Renal cortical epithelial cell (primary cell): ENCODE measurements around the gene SIRPB2. TPM values are rescaled to one million over a fixed set of nuclear protein-coding genes. Genes with fewer than 3 reads are reported as not detected.

Experiments used
- DNase-seq: peaks from one replicate; pipeline ENCODE4 v3.0.0-alpha.2; 2011; ENCODE audit warnings: low read depth
- total RNA-seq: library from RNA; depleted of rRNA; stranded (reverse); fragments of >200 nt; gene quantifications from 2 replicates; pipeline ENCODE4 v1.2.3, GENCODE V29; 2014

Gene SIRPB2
- not detected in 2 replicates for total RNA-seq

DNA sequence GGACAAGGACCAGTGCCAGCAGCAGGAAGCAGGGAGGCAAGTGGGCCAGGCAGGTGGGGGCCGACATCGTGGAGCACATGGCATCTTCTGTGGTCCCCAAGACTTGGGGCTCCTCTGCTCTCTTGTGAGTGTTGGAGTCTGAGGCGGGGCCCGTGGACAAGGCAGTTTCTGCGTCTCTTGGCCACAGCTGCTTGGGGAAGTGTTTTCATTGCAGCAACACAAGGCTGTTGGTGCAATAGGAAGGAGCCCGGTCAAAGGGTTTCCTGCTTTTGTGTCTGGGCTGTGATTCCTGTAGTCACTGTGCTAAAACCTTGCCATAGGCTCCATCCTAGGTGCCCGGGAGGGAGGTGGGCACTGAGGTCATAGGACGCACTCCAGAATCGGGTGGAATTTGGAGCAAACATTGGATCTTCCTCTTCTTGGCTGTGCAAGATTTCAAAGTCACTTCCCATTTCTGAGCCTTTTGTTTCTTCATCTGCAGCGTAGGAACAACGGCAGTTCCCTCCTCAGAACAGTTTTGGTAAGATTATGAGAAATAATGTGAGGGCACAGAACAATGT lies at the start of gene SIRPB2:
SIRPB2 (minus strand) TSS at position 140 of the 560 bp plus-strand sequence; CDS start at position 79, 61 bp downstream.
- DNase-seq: no peak

DNA sequence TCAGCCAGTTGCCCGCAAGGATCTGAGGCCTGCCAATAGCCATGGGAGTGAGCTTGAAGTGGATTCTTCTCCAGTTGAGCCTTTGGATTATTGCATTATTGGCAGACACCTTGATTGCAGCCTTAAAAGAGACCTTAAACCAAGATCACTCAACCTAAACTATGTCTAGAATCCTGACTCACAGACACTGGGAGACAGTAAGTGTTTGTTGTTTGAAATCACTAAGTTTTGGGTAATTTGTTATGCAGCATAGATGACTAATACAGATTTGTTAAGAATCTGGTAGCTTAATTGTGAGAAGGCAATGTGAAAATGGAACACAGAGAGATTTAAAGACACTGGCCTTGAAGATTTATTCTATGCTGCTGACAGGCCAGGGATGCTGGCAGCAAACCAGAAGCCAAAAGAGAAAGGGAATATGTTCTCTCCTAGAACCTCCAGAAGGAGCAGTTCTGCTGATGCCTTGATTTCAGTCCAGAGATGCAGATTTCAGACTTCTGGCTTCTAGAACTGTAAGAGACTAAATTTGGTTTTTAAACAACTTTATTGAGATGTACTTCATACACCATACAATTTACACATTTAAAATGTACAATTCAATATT lies 48.7 kb upstream of the SIRPB2 start:
- DNase-seq: peak; percentile 45

DNA sequence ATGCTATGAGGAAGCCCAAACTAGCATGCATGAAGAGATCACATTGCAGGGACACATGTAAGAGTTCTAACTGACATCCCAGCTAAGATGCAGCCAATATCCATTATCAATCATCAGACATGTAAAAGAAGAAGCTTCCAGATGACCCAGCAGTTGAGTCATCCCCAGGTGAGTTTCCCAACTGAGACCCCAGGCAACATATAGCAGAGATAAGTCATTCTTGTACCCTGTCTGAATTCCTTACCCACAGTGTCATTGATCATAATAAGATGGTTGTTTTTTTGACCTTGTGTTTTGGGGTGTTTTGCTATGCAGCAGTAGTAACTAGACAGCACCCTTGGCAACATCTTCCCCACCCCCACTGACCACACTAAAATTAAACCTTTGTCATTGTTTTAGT lies 47.4 kb upstream of the SIRPB2 start:
- DNase-seq: no peak

- no peak for DNase-seq
Observed at GRCh38 chr20:1537731-1538058, 46.5 kb upstream of the SIRPB2 start.

GRCh38 chr20:1536893-1537730 lies 45.9 kb upstream of the SIRPB2 start:
- DNase-seq: no peak

DNA sequence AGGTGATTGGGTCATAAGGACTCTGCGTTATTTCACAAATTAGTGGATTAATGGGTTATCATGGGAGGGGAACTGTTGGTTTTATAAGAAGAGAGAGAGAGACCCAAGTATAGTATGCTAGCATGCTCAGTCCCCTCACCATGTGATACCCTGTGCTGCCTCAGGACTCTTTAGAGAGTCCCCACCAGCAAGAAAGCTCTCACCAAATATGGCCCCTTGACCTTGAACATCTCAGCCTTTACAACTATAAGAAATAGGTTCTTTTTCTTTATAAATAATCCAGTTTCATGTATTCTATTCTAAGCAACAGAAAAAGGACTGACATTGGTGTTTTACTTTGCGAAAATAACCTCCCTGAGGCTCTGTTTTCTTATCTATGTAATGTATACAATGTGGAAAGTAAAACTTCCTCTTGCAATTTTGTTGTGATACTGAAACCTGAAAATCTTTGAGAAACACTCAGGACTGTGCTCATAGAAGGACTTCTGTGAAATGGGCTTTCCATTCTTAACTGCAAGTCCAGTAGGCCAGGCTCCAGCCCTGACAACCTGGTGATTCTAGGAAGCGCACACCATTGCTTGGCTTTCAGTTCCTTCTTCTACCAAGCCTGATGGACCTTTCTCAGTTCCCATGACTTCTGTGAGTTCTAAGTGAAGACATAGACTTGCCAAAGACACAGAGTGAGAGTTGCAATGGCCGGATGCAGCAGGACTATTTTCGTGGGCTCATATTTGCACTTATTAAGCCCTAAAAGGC lies 44.4 kb upstream of the SIRPB2 start:
- no peak for DNase-seq

- no peak for DNase-seq
Observed at GRCh38 chr20:1534526-1534925, 43.3 kb upstream of the SIRPB2 start.

- DNase-seq: peak; percentile 9
Observed at GRCh38 chr20:1533059-1533458, 41.8 kb upstream of the SIRPB2 start.

GRCh38 chr20:1528811-1529210 lies 37.6 kb upstream of the SIRPB2 start:
- peak; percentile 15 for DNase-seq

DNA sequence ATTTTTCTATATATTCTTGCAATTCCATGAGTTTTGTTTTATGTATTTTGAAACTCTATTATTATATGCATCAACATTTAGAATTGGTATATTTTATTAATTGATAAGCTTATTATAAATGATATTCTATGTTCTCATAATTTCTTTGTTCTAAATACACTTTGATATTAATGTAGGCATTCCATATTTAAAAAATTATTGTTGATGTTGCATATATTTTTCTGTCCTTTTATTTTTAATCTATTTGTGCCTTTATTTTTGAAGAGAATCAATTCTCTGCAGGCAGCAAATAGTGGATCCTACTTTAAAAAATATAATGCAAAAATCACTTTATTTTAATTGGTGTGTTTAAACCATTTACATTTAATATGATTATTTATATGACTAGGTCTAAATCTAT lies 36.7 kb upstream of the SIRPB2 start:
- DNase-seq: no peak

DNA sequence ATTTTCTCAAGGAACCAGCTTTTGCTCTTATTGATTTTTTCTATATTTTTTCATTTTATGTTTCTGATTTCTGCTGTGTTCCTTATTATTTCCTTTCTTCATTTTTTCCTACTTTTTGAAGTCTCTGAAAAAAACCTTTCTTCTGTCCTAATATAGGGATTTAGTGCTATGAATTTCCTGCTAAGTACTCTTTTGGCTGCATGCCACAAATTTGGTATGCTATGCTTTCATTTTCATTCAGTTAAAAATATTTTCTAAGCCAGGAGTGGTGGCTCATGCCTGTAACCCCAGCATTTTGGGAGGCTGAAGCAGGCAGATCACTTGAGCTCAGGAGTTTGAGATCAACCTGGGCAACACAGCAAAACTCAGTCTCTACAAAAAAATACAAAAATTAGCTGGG lies 35.7 kb upstream of the SIRPB2 start:
- DNase-seq: no peak

GRCh38 chr20:1526310-1526709 lies 35.1 kb upstream of the SIRPB2 start:
- no peak for DNase-seq

DNA sequence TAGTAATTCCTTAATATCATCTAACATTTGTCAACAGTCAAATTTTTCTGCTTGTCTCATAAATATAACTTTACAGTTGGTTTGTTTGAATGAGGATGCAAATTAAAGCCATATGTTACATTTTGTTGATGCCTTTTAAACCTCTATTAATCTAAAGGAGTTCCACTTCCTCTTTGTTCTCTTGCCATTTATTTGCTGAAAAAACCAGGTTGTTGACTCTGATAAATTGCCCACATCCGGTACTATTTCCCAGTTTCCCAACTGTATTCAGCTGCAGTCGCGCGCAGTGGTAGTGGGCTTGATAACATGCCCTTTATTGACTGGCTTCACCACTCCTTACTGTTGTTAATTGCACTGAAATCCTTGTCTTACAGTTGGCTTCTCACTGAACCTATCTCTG lies 32.8 kb upstream of the SIRPB2 start:
- no peak for DNase-seq

- DNase-seq: no peak
Observed at GRCh38 chr20:1517010-1517409, 25.8 kb upstream of the SIRPB2 start.

DNA sequence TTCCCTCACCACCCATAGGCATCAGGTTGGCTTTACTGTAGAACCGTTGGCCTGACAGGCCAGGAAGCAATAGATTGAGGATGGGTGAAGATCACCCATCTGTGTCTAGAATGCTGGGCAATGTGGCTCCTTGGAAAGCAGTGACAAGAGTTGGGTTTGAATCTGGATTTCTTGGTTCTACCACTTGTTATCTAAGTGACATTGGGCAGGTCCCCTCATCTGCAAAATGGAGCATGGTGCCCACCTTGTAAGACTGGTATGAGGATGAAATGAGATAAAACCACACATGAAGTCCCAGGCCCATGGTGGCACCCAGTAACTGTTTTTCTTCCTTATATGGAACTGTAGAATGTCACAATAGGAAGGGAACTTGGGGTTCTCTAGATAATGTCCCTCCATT lies 22.6 kb upstream of the SIRPB2 start:
- no peak for DNase-seq

- peak; percentile 44 for DNase-seq
Observed at GRCh38 chr20:1509237-1509636, 18.0 kb upstream of the SIRPB2 start.

- DNase-seq: no peak
Observed at GRCh38 chr20:1508574-1508973, 17.4 kb upstream of the SIRPB2 start.

- DNase-seq: no peak
Observed at GRCh38 chr20:1507276-1507675, 16.1 kb upstream of the SIRPB2 start.

GRCh38 chr20:1505871-1506270 lies 14.7 kb upstream of the SIRPB2 start:
- DNase-seq: no peak

DNA sequence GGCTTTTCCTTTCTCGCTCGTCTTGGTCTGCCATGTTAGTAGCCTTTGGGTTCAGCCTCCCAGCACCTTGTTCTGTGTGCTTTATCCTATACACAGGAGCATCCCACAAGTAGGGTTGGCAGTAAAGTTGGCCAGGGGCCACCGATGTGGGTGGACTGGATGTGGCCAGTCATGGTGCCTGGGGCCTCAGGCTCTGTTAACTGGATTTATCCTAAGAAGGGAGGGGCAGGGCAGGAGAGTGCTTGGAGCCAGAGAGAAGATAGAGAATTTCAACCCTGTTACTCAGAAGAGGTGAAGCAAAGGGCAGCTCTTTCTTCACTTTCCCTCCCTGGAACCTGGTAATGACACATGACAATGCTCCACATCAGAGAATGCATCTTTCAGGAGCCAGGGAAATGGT lies 14.1 kb upstream of the SIRPB2 start:
- DNase-seq: peak; percentile 64

- peak; percentile 94 for DNase-seq
Observed at GRCh38 chr20:1503564-1504227, 12.5 kb upstream of the SIRPB2 start.

DNA sequence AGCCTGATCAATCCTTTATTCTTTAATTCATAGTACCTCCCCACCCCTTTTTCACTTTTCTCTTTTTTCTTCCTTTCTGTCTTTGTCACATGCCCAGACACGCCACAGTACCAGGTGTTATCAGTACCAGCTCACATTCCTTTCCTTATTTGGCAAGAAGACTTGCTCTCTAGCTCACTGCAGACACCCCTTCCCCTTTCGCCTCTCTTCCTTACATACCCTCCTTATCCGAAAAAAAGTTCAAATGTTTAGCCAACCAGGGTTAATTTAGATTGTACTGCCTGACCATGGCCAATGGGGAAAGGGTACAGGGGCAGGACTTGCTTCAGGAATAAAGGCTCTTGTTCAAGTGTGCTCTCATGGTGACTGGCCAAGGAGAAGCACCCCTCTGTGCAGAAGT lies 9.3 kb upstream of the SIRPB2 start:
- DNase-seq: no peak
